A549 (cell line): Measurements from ENCODE around the gene ZNF467. TPM values are rescaled to one million over a fixed set of nuclear protein-coding genes. Genes with fewer than 3 reads are reported as not detected.

ENCODE experiments used
- ATAC-seq, 2 experiments: fragments of 200-7000 bp in 1 of 2; fragments of >200 bp in 1 of 2; cut with Nextera tagmentation in 1 of 2; cut with Tn5 transposase in 1 of 2; 3 replicates each; pipeline versions ENCODE4 v1.8.0 to v1.9.1; 2018 to 2020; ENCODE audit warnings: mild to moderate bottlenecking in 1 of 2, moderate library complexity in 1 of 2
- CTCF ChIA-PET: fragments of 300-600 bp; sonication (Branson Sonifier 250); formaldehyde crosslinking; extraction: SDS; loops from one replicate; lab custom pipeline; 2021; ENCODE audit warnings: antibody characterized with exemption, inconsistent platforms; lab: Yijun Ruan, JAX
- POLR2A ChIA-PET: fragments of 350-600 bp; formaldehyde crosslinking; extraction: SDS; loops from one replicate; lab custom pipeline; 2021; ENCODE audit warnings: antibody characterized with exemption, inconsistent platforms; lab: Yijun Ruan, JAX
- DNase-seq, 2 experiments: peaks; one replicate each; pipeline versions ENCODE4 v3.0.0 to v3.0.0-alpha.2; 2011 to 2016; ENCODE audit warnings: low read depth in 1 of 2, low spot score in 1 of 2
- FAIRE-seq: peaks from 2 replicates; lab custom pipeline; 2011; peaks lifted over from hg19 to GRCh38; lab: Jason Lieb, UNC
- H3K27ac ChIP-seq, 2 experiments: fragments of >200 bp; sonication (Bioruptor Twin); formaldehyde crosslinking; 3 replicates each; pipeline ENCODE4 v1.5.1; 2016 to 2017
- H3K4me1 ChIP-seq: fragments of >200 bp; sonication (Bioruptor Twin); formaldehyde crosslinking; 3 replicates; pipeline ENCODE4 v1.6.1; 2016
- H3K4me2 ChIP-seq: fragments of >200 bp; sonication (Bioruptor Twin); formaldehyde crosslinking; 3 replicates; pipeline ENCODE4 v1.6.1; 2016
- H3K4me3 ChIP-seq: fragments of >200 bp; sonication (Bioruptor Twin); formaldehyde crosslinking; 3 replicates; pipeline ENCODE4 v1.5.1; 2016
- H3K9me3 ChIP-seq: fragments of >200 bp; sonication (Bioruptor Twin); formaldehyde crosslinking; 3 replicates; pipeline ENCODE4 v1.6.1; 2016
- ATOH8 ChIP-seq: fragments of 250-450 bp; sonication (Bioruptor Pico); IDR thresholded peaks from 2 replicates; pipeline ENCODE4 v1.5.0; 2020; ENCODE audit warnings: low read depth, mild to moderate bottlenecking, moderate library complexity
- BHLHE40 ChIP-seq: IDR thresholded peaks from 2 replicates; pipeline ENCODE4 v1.6.1; 2012; ENCODE audit warnings: low read depth, low read length, inconsistent platforms
- CBX2 ChIP-seq: fragments of 200-600 bp; sonication (generic); IDR thresholded peaks from 2 replicates; pipeline ENCODE4 v1.6.1; 2016; ENCODE audit warnings: low read depth, mild to moderate bottlenecking, borderline replicate concordance
- CEBPB ChIP-seq, 2 experiments: fragments of >200 bp in 1 of 2; sonication (Bioruptor Twin) in 1 of 2; formaldehyde crosslinking in 1 of 2; IDR thresholded peaks; 2 replicates each; pipeline ENCODE4 v1.6.1; 2012 to 2016
- CHD2 ChIP-seq: fragments of 150-350 bp; IDR thresholded peaks from 2 replicates; pipeline ENCODE4 v1.6.1; 2014; ENCODE audit warnings: low read length; ENCODE audit not compliant: partially characterized antibody
- CHD4 ChIP-seq: fragments of 200-600 bp; sonication (generic); IDR thresholded peaks from 2 replicates; pipeline ENCODE4 v1.6.1; 2016; ENCODE audit warnings: antibody characterized with exemption, mild to moderate bottlenecking, borderline replicate concordance
- E2F6 ChIP-seq: IDR thresholded peaks from 2 replicates; pipeline ENCODE4 v1.6.1; 2012; ENCODE audit warnings: low read depth, borderline replicate concordance
- EHMT2 ChIP-seq: fragments of 200-600 bp; sonication (generic); IDR thresholded peaks from 2 replicates; pipeline ENCODE4 v1.6.1; 2016; ENCODE audit warnings: antibody characterized with exemption, low read depth, mild to moderate bottlenecking, moderate library complexity
- ELK1 ChIP-seq: fragments of 150-350 bp; IDR thresholded peaks from 2 replicates; pipeline ENCODE4 v1.6.1; 2014; ENCODE audit warnings: low read depth, mild to moderate bottlenecking, low read length
- ESRRA ChIP-seq: fragments of 150-350 bp; IDR thresholded peaks from 2 replicates; pipeline ENCODE4 v1.6.1; 2014; ENCODE audit warnings: mild to moderate bottlenecking, low read length, borderline replicate concordance
- FOSB ChIP-seq: fragments of 250-450 bp; sonication (Bioruptor Pico); IDR thresholded peaks from 2 replicates; pipeline ENCODE4 v1.5.0; 2020; ENCODE audit warnings: mild to moderate bottlenecking, moderate library complexity
- FOSL2 ChIP-seq, 2 experiments: fragments of 450-650 bp in 1 of 2; fragments of >200 bp in 1 of 2; sonication (Bioruptor Twin) in 1 of 2; formaldehyde crosslinking; IDR thresholded peaks; 2 replicates each; pipeline versions ENCODE4 v1.5.0 to v1.6.1; 2016 to 2020; ENCODE audit warnings: mild to moderate bottlenecking in 1 of 2, moderate library complexity in 1 of 2
- HEYL ChIP-seq: fragments of 250-450 bp; sonication (Bioruptor Pico); IDR thresholded peaks from 2 replicates; pipeline ENCODE4 v1.8.0; 2021; ENCODE audit warnings: mild to moderate bottlenecking, moderate library complexity
- HMGXB4 ChIP-seq: fragments of 250-450 bp; sonication (Bioruptor Pico); IDR thresholded peaks from 2 replicates; pipeline ENCODE4 v1.5.0; 2021; ENCODE audit warnings: mild to moderate bottlenecking, moderate library complexity, borderline replicate concordance
- HOXA7 ChIP-seq: fragments of 250-450 bp; sonication (Bioruptor Pico); IDR thresholded peaks from 2 replicates; pipeline ENCODE4 v1.5.0; 2020; ENCODE audit warnings: mild to moderate bottlenecking, moderate library complexity
- HOXB13 ChIP-seq: fragments of 250-450 bp; sonication (Bioruptor Pico); IDR thresholded peaks from 2 replicates; pipeline ENCODE4 v1.5.0; 2020; ENCODE audit warnings: low read depth, mild to moderate bottlenecking, moderate library complexity
- JUNB ChIP-seq: fragments of >200 bp; sonication (Bioruptor Twin); formaldehyde crosslinking; IDR thresholded peaks from 2 replicates; pipeline ENCODE4 v1.6.1; 2016
- MAZ ChIP-seq: fragments of 150-350 bp; IDR thresholded peaks from 2 replicates; pipeline ENCODE4 v1.6.1; 2014; ENCODE audit warnings: antibody characterized with exemption, low read depth, low read length, borderline replicate concordance
- MYC ChIP-seq: IDR thresholded peaks from 2 replicates; pipeline ENCODE4 v1.6.1; 2012; ENCODE audit warnings: mild to moderate bottlenecking, inconsistent platforms, low read length, improper control_type of control experiment, borderline replicate concordance
- NFE2L2 ChIP-seq: fragments of 150-350 bp; conservative IDR thresholded peaks from 2 replicates; pipeline ENCODE4 v1.6.1; 2014; ENCODE audit warnings: low read length
- PBX3 ChIP-seq: IDR thresholded peaks from 2 replicates; pipeline ENCODE4 v1.6.1; 2012
- PHF8 ChIP-seq: fragments of 200-600 bp; sonication (generic); IDR thresholded peaks from 2 replicates; pipeline ENCODE4 v1.6.1; 2016; ENCODE audit warnings: low read depth, mild to moderate bottlenecking, antibody characterized with exemption, moderate library complexity, borderline replicate concordance
- RAD21 ChIP-seq, 2 experiments: fragments of >200 bp in 1 of 2; sonication (Bioruptor Twin) in 1 of 2; formaldehyde crosslinking in 1 of 2; IDR thresholded peaks in 1 of 2; conservative IDR thresholded peaks in 1 of 2; 2 replicates in 1 of 2; 3 replicates in 1 of 2; pipeline ENCODE4 v1.6.1; 2012 to 2018; ENCODE audit warnings: inconsistent platforms in 1 of 2
- RARB ChIP-seq: fragments of 250-450 bp; sonication (Bioruptor Pico); IDR thresholded peaks from 2 replicates; pipeline ENCODE4 v1.8.0; 2021; ENCODE audit warnings: mild to moderate bottlenecking, moderate library complexity
- RCOR1 ChIP-seq: fragments of 150-350 bp; IDR thresholded peaks from 2 replicates; pipeline ENCODE4 v1.6.1; 2014; ENCODE audit warnings: antibody characterized with exemption, low read length, low read depth
- RFX5 ChIP-seq: fragments of 450-650 bp; IDR thresholded peaks from 2 replicates; pipeline ENCODE4 v1.7.1; 2014; ENCODE audit warnings: antibody characterized with exemption, mild to moderate bottlenecking, moderate library complexity
- SMC3 ChIP-seq: fragments of >200 bp; sonication (Bioruptor Twin); formaldehyde crosslinking; IDR thresholded peaks from 3 replicates; pipeline ENCODE4 v1.6.1; 2018; ENCODE audit warnings: inconsistent platforms
- SREBF2 ChIP-seq: fragments of 450-650 bp; IDR thresholded peaks from 2 replicates; pipeline ENCODE4 v1.6.1; 2014; ENCODE audit warnings: mild to moderate bottlenecking, moderate library complexity
- TFCP2L1 ChIP-seq: fragments of 250-450 bp; sonication (Bioruptor Pico); IDR thresholded peaks from 2 replicates; pipeline ENCODE4 v1.5.0; 2021; ENCODE audit warnings: mild to moderate bottlenecking
- TP53 ChIP-seq: fragments of 250-450 bp; sonication (Bioruptor Pico); IDR thresholded peaks from 2 replicates; pipeline ENCODE4 v1.5.0; 2021; ENCODE audit warnings: mild to moderate bottlenecking, moderate library complexity
- ZC3H11A ChIP-seq: fragments of 450-650 bp; IDR thresholded peaks from 2 replicates; pipeline ENCODE4 v1.6.1; 2014; ENCODE audit warnings: antibody characterized with exemption, mild to moderate bottlenecking
- ZSCAN20 ChIP-seq: fragments of 250-450 bp; sonication (Bioruptor Pico); IDR thresholded peaks from 2 replicates; pipeline ENCODE4 v1.8.0; 2022; ENCODE audit warnings: mild to moderate bottlenecking, moderate library complexity
- WGBS: methylation state at CpG from one replicate; pipeline ENCODE4 v1.1.6; 2017; ENCODE audit errors: missing lambda C conversion rate; 5-methylcytosine and 5-hydroxymethylcytosine counted together
- polyA plus RNA-seq, 4 experiments: library from polyadenylated mRNA; depleted of rRNA in 3 of 4; stranded (reverse); fragments of >200 nt; fragmentation: RNase III in 1 of 4; extraction: RNeasy Plus Mini Kit Qiagen cat#74134 plus additional on column Dnase treatment in 1 of 4; gene quantifications; 2 replicates in 3 of 4; 3 replicates in 1 of 4; pipeline ENCODE4 v1.2.3, GENCODE V29; 2011 to 2017

The ZNF467 gene
- polyA plus RNA-seq, 2 of the 4 experiments (the other 2 are of a cell fraction) = 3.1 to 3.3 TPM

GRCh38 chr7:149721084-149721601, 52.2 kb downstream of the ZNF467 start:
- no peak for DNase-seq
- POLR2A ChIA-PET = no interaction called here
- 91% methylated on average over 16 of the region's 16 CpGs for WGBS
- no peak for FAIRE-seq
- TF ChIP-seq ZC3H11A = no peak
- no peak for TF ChIP-seq CHD2
- no peak for TF ChIP-seq FOSB (CRISPR knock-in tag)
- TF ChIP-seq EHMT2 = no peak
- no peak for TF ChIP-seq SREBF2
- TF ChIP-seq RFX5 = no peak
- no peak for TF ChIP-seq CBX2
- TF ChIP-seq CEBPB (IDR thresholded peaks at IDR 0.05) = no peak
- TF ChIP-seq HMGXB4 (CRISPR knock-in tag) = no peak
- no peak for TF ChIP-seq PHF8
- no peak for TF ChIP-seq SMC3
- no peak for TF ChIP-seq PBX3
- no peak for TF ChIP-seq ZSCAN20 (CRISPR knock-in tag)
- no peak for TF ChIP-seq E2F6
- no peak for TF ChIP-seq HOXA7 (CRISPR knock-in tag)
- no peak for TF ChIP-seq TFCP2L1 (CRISPR knock-in tag)
- no peak for TF ChIP-seq ELK1
- TF ChIP-seq, all 56 proteins: peak for 0
- Histone ChIP-seq H3K9me3 (no peaks in the 10 kb centered on the region), H3K27ac (no peak overlapping the region), H3K4me2 (no peak overlapping the region), H3K4me1 (peaks cover 24% of the 10 kb centered on the region), H3K4me3 (no peak overlapping the region)
- CTCF ChIA-PET = interaction anchor here (0.5 to 1.5 kb wide), 3 partner anchors 21 to 96 kb away, joined by 3 read pairs; no protein-coding TSS in a partner anchor
- no peak for ATAC-seq

- peak overlapping the region; percentile 57 for H3K4me2 ChIP-seq
- peak overlapping the region in 1 of 2 experiments; percentile 55; a peak in 2 of 6 replicates for H3K27ac ChIP-seq
- 79% methylated on average over 20 of the region's 22 CpGs for WGBS
- no peaks in the 10 kb centered on the region for H3K9me3 ChIP-seq
- ATAC-seq (peak; percentile 30 to 71; a peak in 4 of 6 replicates), FAIRE-seq (no peak), DNase-seq (no peak)
- ChIA-PET POLR2A (no interaction called here), CTCF (interaction anchor here (1.0 to 2.1 kb wide), 3 partner anchors 10 to 96 kb away, joined by 3 to 10 read pairs (median 3); no protein-coding TSS in a partner anchor)
- peaks cover 25% of the 10 kb centered on the region for H3K4me1 ChIP-seq
- H3K4me3 ChIP-seq = no peak overlapping the region
- no peak for TF ChIP-seq ATOH8 (CRISPR knock-in tag)
- no peak for TF ChIP-seq RAD21 (conservative IDR thresholded peaks at IDR 0.05 in 1 of 2, IDR thresholded peaks at IDR 0.05 in 1 of 2)
- TF ChIP-seq BHLHE40 = no peak
- TF ChIP-seq FOSL2 (IDR thresholded peaks at IDR 0.05) = no peak
- TF ChIP-seq FOSL2 (CRISPR knock-in tag; IDR thresholded peaks at IDR 0.05) = no peak
- no peak for TF ChIP-seq MYC
- no peak for TF ChIP-seq RCOR1
- no peak for TF ChIP-seq HEYL (CRISPR knock-in tag)
- TF ChIP-seq JUNB = no peak
- TF ChIP-seq HOXB13 = no peak
- no peak for TF ChIP-seq TFCP2L1 (CRISPR knock-in tag)
- TF ChIP-seq MAZ = no peak
- TF ChIP-seq NFE2L2 = no peak
- no peak for TF ChIP-seq PHF8
- no peak for TF ChIP-seq RARB
- TF ChIP-seq ZSCAN20 (CRISPR knock-in tag) = no peak
- no peak for TF ChIP-seq TP53 (CRISPR knock-in tag)
- TF ChIP-seq CHD4 = no peak
- no peak for TF ChIP-seq ESRRA
Observed at GRCh38 chr7:149720372-149721083, 52.9 kb downstream of the ZNF467 start.
